Putamen (tissue), 1 donor: Measurements from ENCODE around the gene SPACA4.

ENCODE experiments used
- DNase-seq: peaks from one replicate; pipeline ENCODE4 v3.0.0-alpha.2; 2016; ENCODE audit warnings: low spot score

SPACA4 gene

GRCh38 chr19:48651683-48652048 is 45.1 kb downstream of the SPACA4 start:
- DNase-seq, result no peak

GRCh38 chr19:48654299-48655059 is 47.9 kb downstream of the SPACA4 start:
- no peak for DNase-seq

GRCh38 chr19:48656840-48657474 is 50.4 kb downstream of the SPACA4 start:
- DNase-seq, result no peak
